Measurements from ENCODE around the gene COMMD1.
"Not testable (repeated sequence)": the region's sequence is repeated elsewhere in the genome, so short reads cannot be mapped to it uniquely, and the experiment has no call there.

The COMMD1 gene

DNA sequence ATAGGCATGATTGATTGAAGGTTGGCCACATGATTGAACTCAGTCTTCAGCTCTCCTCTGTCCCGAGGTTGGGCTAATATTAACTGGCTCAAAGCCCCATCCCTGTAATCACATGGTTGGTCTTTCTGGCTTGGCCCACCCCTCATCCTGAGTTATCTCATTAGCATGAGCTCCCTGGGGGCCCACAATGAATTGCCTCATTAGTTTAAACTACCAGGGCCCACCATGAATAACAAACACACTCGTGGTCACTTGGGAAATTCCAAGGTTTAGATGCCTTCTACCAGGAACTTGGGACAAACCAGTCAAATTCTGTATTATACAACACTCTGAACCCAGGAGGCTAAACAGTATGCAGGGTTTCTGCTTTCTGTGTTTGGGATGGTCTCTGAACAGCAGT is 168.8 kb downstream of the COMMD1 start:
- no peak for DNase-seq (ENCODE audit: low read depth in 2 of 2)

DNA sequence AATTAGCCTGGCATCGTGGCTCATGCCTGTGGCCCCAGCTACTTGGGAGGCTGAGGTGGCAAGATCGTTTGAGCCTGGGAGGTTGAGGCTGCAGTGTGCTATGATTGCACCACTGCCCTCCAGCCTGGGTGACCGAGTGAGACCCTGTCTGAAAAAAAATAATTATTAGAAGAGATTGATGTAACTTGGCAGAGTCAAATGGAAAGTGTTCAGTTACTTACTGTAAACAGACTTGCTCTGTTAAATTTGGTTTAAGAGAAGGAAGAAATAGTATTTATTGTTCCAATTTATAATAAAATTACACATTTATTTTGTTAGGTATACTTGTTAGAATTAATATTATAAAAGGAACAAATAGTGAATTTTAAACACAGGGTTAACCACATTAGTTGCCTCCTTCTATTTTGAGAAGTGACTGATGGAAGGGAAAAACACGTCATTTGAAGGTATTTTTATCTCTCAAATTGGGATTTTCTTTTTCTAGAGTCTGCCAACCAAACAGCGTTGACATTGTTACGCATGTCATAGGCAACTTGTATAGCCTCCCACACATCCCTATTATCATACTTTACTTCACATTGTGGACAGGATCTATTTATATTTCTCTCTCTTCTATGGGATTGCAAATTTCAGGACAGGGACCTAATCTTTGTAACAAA is 171.6 kb downstream of the COMMD1 start:
- no peak for DNase-seq (ENCODE audit: low read depth in 2 of 2)

- DNase-seq (ENCODE audit: low read depth in 2 of 2) = no peak
Observed at GRCh38 chr2:62084801-62085200, 179.3 kb downstream of the COMMD1 start.

DNA sequence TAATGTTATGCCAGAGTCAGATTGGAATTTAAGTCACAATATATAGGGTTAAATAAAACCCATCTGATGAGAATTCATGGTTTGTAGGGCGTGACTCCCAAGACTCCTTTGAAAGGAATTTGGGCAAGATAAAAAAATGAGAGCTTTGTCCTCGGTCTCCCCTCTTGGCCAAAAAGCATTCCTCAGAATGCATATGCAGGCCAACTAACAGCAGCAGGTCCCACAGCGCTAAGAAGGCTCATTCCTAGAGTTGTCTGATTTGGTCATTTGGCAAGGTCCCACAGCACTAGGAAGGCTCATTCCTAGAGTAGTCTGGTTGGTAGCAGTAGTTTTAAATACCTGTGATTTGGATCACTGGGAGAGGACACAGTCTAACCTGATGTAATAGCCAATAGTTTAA is 184.2 kb downstream of the COMMD1 start:
- DNase-seq (ENCODE audit: low read depth in 2 of 2) = no peak

DNA sequence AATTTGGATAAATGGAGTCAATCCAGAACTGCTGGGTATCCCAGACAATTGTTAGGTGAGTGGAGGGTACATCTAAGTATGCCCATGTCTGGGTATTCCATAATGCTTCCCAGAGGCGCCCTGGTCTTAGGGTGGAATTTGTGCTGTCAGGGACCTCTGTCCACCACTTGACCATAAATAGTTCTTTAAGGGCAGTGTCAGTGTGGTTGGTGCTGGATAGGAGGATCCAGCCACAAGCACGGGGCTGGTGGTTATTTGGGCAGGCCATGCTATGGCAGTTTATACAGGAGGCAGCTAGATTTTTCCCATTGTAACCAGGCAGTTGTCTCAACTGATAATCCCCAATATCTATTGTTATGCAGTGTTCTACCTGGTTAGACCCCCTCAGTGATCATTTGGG is 186.0 kb downstream of the COMMD1 start:
- DNase-seq (ENCODE audit: low read depth in 2 of 2) = no peak

DNA sequence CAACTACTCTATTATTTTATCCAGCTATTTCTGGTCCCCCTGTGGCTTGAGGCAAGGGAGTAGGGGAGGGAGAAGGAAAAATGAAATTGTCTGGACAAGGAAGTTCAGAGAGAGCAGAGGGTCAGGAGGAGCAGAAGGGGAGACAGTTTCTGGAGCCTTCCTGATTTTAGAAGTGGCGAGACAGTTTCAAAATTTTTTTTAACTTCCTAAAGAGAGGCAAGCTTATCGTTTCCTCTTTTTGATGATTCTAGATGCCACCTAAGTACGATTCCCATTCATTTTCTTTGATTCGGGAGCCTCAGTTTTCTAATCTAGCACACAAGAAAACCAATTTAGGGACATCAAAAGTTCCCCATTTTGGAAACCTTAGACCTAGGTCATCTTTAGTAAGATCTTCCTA is 193.6 kb downstream of the COMMD1 start:
- no peak for DNase-seq (ENCODE audit: low read depth in 2 of 2)

- no peak for DNase-seq (ENCODE audit: low read depth in 2 of 2)
Observed at GRCh38 chr2:62099523-62100175, 194.2 kb downstream of the COMMD1 start.

- DNase-seq (ENCODE audit: low read depth in 2 of 2) = no peak
Observed at GRCh38 chr2:62101886-62102285, 196.4 kb downstream of the COMMD1 start.

GRCh38 chr2:62102402-62102920 is 197.0 kb downstream of the COMMD1 start:
- DNase-seq (ENCODE audit: low read depth in 2 of 2) = no peak

DNA sequence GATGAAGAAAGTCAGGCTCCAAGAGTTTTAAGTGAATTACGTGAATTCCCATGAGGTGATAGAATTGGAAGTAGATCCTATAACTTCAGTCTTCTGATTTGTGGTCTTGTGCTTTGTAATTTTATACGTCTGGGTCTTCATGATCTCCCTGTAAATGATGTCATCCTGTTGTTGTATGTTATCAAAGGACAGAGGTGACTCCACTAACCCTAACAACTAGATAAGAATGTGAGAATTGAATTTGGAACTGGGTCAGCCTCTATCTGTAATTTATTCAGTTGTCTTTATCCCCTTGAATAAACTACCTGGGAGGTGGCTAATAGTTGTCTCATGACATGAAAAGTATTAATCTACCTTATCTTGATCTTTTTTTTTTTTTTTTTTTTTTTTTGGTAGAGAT is 204.1 kb downstream of the COMMD1 start:
- no peak for DNase-seq (ENCODE audit: low read depth in 2 of 2)

DNA sequence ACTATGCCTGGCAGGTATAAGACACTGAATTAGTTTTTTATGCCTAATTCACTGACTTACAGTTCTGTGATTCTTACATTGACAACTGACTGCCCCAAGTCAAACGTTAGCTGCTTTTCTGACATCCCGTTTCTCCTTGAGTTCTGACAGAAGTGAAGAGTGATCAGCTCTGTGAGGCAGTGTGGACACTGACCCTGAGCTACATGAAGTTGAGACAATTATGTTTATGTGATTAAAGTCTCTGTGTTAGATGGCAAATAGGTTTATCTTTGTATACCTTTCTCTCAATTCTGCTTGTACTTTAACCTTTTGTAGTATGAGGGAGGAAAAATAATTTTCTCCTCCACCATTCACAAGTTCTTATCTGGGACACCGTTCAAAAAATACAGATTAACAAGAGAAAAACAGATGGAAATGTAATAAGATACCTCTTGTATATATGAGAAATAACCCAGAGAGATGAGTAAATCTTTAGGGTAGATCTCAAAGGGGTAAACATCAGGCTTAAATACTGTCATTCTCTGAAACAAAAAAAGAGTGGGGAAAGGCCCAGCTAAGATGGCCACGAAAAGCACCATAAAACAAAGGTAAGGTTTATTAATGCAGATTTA is 205.0 kb downstream of the COMMD1 start:
- no peak for DNase-seq (ENCODE audit: low read depth in 2 of 2)

GRCh38 chr2:62112179-62112578 is 206.7 kb downstream of the COMMD1 start:
- DNase-seq (ENCODE audit: low read depth in 2 of 2) = no peak

DNA sequence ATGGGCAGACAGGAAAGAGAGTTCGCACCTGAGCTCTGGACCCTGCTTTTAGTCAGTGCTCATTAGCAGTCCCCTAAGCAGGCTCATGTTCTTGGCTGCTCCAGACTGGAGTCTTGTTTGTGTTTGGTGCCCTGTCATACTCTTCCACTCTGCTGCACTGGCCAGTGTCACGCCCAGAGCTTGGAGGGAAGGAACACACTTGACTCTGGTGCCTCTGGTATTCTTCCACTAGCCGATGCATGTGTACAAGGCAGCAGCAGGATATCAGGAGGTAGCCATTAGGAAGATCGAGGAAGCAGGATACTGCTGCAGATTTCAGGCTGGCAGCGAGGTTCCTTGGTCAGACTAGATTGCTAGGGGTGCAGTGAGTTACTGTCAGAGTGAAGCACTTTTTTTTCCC is 209.1 kb downstream of the COMMD1 start:
- DNase-seq (ENCODE audit: low read depth in 2 of 2) = no peak

DNA sequence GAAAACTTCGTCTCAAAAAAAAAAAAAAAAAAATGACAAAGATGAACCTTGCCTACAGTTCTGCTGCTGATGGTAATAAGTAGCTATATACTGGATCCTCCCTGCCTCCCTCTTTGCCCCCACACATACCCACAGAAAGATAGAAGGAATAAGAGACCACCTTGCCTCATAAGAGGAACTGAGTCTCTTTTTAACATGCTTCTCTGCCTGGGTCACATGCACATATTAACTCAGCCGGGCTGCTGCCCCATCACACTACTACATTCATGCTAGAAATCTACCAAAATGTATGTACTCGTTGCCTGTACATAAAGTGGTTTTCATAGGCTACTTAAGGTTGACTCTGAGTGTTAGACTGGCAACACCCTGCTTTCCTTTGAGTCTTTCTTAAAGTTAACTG is 211.5 kb downstream of the COMMD1 start:
- no peak for DNase-seq (ENCODE audit: low read depth in 2 of 2)

- DNase-seq (ENCODE audit: low read depth in 2 of 2) = no peak
Observed at GRCh38 chr2:62118160-62118559, 212.7 kb downstream of the COMMD1 start.

DNA sequence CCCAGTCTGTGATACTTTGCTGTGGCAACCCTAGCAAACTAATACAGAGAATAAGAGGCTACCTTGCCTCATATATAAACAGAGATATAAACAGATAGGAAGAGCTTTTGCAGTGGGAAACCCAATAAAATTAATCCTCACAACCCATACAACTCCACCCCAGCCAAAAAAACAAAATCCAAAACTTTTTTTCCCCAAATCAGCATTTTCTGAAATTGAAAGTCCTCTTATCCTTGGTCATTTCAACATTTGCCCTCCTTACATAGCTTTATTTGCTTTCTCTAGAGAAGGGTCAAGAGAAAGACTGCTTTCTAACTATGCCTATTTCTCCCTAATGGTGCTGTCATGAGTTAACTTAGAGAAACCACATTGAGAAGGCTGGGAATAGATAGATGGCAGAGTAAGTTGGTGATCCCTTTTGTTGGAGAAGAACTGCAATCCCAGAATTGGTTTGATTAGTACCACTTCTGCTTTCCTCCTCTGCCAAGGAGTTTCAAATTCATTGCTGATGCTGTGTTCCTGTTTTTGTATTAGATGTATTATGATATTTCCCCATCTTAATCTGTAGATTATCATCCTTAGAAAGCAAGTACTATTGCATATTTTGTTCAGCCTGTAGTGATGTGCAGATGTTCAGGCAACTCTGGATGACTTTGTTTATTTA is 214.0 kb downstream of the COMMD1 start:
- DNase-seq (ENCODE audit: low read depth in 2 of 2) = no peak

GRCh38 chr2:62126239-62126638 is 220.8 kb downstream of the COMMD1 start:
- DNase-seq (ENCODE audit: low read depth in 2 of 2) = not testable (repeated sequence)

- DNase-seq (ENCODE audit: low read depth in 2 of 2) = no peak
Observed at GRCh38 chr2:62133320-62133823, 227.9 kb downstream of the COMMD1 start.

DNA sequence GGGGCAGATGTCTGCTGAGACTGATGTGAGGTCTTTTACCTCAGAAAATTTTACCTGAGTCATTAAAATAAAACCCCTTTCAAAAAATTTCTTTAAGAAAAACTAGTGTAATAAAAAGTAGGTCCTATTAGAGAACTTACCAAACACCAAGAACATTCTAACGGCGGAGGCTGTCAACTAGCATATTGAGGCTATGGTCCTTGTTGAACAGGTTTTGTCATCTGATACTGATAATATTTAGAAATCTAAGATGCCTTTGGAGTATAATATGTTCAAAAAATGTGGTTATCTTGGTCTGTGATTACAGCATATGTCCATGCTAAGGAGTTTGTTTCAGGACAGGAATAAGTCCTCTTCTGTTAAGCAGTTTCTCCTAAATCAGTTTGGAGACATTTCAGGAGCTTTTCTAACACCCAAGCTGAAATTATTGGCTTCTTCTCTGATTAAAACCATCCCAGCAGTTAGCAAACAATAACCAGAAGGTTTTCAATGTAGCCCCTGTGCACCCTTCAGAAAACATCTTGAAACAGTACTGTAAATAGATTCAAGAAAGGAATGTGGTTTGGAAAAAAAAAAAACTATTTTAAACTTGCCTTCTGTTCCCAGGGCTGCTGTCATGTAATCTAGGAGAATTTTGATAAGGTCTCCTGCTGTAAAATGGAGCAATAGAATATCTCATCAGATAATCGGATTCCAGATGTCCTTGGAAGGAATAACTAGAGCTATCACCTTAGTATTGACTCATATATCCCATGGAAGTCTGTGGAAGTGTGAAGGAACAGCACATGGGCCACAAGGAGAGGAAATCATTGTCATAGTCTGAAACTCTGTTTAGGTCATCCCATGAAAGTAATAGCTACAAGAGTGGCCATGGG is 231.7 kb downstream of the COMMD1 start:
- DNase-seq (ENCODE audit: low read depth in 2 of 2) = no peak

DNA sequence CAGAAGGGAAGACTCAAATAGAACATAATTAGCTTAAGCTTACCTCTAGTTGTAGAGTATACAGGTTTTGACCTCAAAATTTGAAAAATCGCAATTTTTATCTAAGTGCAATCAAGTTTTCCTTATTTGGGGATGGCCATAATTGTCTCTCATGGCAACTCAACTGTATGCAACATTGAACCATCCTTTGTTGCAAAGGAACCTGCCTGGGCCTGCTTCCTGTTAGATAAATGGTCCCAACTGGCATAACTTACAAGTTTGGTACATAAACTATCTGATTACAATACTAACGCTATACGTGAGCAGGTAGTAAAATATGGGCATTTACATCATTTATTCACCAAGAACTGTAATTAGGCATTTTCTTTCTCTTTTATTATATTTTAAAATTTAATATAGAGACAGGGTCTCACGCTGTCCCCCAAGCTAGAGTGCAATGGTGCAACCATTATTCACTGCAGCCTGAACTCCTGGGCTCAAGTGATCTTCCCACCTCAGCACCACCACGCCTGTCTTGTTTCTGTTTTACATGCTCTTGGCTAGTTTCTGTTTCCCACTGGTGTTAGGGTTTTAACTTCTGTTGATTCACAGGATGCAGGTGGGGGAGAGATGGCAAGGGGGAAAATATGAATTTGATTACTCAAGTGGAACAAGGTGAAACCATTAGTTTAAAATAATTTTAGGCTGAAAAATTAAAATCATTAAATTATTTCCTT is 235.1 kb downstream of the COMMD1 start:
- no peak for DNase-seq (ENCODE audit: low read depth in 2 of 2)
